Suppressor macrophage (primary cell): ENCODE measurements around the gene MT3.

ENCODE experiments used
- DNase-seq, 4 experiments: peaks; one replicate each; pipeline ENCODE4 v3.0.0-alpha.2; 2020 to 2022

MT3 gene

GRCh38 chr16:56631197-56631596 lies 41.9 kb downstream of the MT3 start:
- no peak for DNase-seq

- peak in 1 of 4 experiments; percentile 32 for DNase-seq
Observed at GRCh38 chr16:56631832-56632155, 42.5 kb downstream of the MT3 start.

GRCh38 chr16:56632156-56632847 lies 43.0 kb downstream of the MT3 start, which contains the start of gene MT1M:
Gene MT1M (plus strand): TSS chr16:56632659. CDS start chr16:56632732, 73 bp downstream.
- peak in 1 of 4 experiments; percentile 43 for DNase-seq

GRCh38 chr16:56632848-56633365 lies 43.6 kb downstream of the MT3 start:
- no peak for DNase-seq

- DNase-seq = no peak
Observed at GRCh38 chr16:56633535-56633934, 44.2 kb downstream of the MT3 start.

GRCh38 chr16:56634715-56635440 lies 45.5 kb downstream of the MT3 start:
- DNase-seq = peak in 1 of 4 experiments; percentile 19

- no peak for DNase-seq
Observed at GRCh38 chr16:56635441-56635967, 46.2 kb downstream of the MT3 start.

- no peak for DNase-seq
Observed at GRCh38 chr16:56636616-56637413, 47.5 kb downstream of the MT3 start.

GRCh38 chr16:56637814-56638750 lies 48.8 kb downstream of the MT3 start, which contains the start of gene MT1A:
Gene MT1A (plus strand): TSS chr16:56638666. CDS start chr16:56638739, 73 bp downstream.
- peak; percentile 38 to 68 (median 46) for DNase-seq

GRCh38 chr16:56639045-56639444 lies 49.7 kb downstream of the MT3 start:
- no peak for DNase-seq

- no peak for DNase-seq
Observed at GRCh38 chr16:56640076-56640475, 50.7 kb downstream of the MT3 start.
